ENCODE results near the gene TP63.

GRCh38 chr3:189833996-189834395, 202.8 kb downstream of the TP63 start:
- TF ChIP-seq POLR2A (IDR thresholded peaks at IDR 0.05; ENCODE audit: extremely low read depth, insufficient read length), result no peak
- no peak for TF ChIP-seq MAX (IDR thresholded peaks at IDR 0.05; ENCODE audit: low read depth, low read length)
